CD8-positive, alpha-beta memory T cell (primary cell): ENCODE results near the gene ABHD17A. TPM values are rescaled to one million over a fixed set of nuclear protein-coding genes. Genes with fewer than 3 reads are reported as not detected.

Source experiments
- CTCF ChIA-PET: fragments of 350-600 bp; sonication (Branson Sonifier 250); formaldehyde crosslinking; loops from one replicate; lab custom pipeline; 2021; ENCODE audit warnings: antibody characterized with exemption; lab: Charles Lee
- POLR2A ChIA-PET: fragments of 350-600 bp; sonication (Branson Sonifier 250); formaldehyde crosslinking; loops from one replicate; lab custom pipeline; 2021; ENCODE audit warnings: antibody characterized with exemption; lab: Charles Lee
- DNase-seq, 5 donors: peaks; one replicate each; pipeline versions ENCODE4 v3.0.0 to v3.0.0-alpha.2; 2020 to 2022; ENCODE audit warnings: mixed read lengths in 1 of 5
- H3K27ac ChIP-seq: one replicate; pipeline ENCODE4 v1.7.0; 2013; ENCODE audit warnings: low read depth, mild to moderate bottlenecking, low read length, moderate library complexity
- H3K27me3 ChIP-seq: 2 replicates; pipeline ENCODE4 v1.7.0; 2013; ENCODE audit warnings: low read length, mild to moderate bottlenecking; ENCODE audit not compliant: insufficient read depth, poor library complexity, severe bottlenecking
- H3K36me3 ChIP-seq: 2 replicates; pipeline ENCODE4 v1.7.0; 2013; ENCODE audit warnings: mild to moderate bottlenecking, low read length, moderate library complexity; ENCODE audit not compliant: insufficient read depth
- H3K4me1 ChIP-seq: 2 replicates; pipeline ENCODE4 v1.7.0; 2013; ENCODE audit warnings: mild to moderate bottlenecking, low read length, moderate library complexity; ENCODE audit not compliant: insufficient read depth
- H3K4me3 ChIP-seq: 2 replicates; pipeline ENCODE4 v1.7.0; 2013; ENCODE audit warnings: mild to moderate bottlenecking, low read length
- H3K9me3 ChIP-seq: 2 replicates; pipeline ENCODE4 v1.7.0; 2013; ENCODE audit warnings: mild to moderate bottlenecking, low read length
- H3K27ac Mint-ChIP-seq, 8 donors: one replicate each; pipeline ENCODE4 v1.8.0; 2020 to 2021; ENCODE audit warnings: mixed read lengths in 8 of 8, mild to moderate bottlenecking in 6 of 8, inconsistent platforms in 3 of 8, moderate library complexity in 3 of 8
- H3K27me3 Mint-ChIP-seq, 2 donors: one replicate each; pipeline ENCODE4 v1.8.0; 2020 to 2021; ENCODE audit warnings: mixed read lengths in 2 of 2, mild to moderate bottlenecking in 1 of 2, moderate library complexity in 1 of 2
- H3K36me3 Mint-ChIP-seq, 3 donors: one replicate each; pipeline ENCODE4 v1.8.0; 2020 to 2021; ENCODE audit warnings: mixed read lengths in 3 of 3, inconsistent platforms in 1 of 3, mild to moderate bottlenecking in 1 of 3
- H3K4me1 Mint-ChIP-seq, 3 donors: one replicate each; pipeline ENCODE4 v1.8.0; 2020 to 2021; ENCODE audit warnings: mixed read lengths in 3 of 3, inconsistent platforms in 1 of 3, mild to moderate bottlenecking in 1 of 3
- H3K4me3 Mint-ChIP-seq, 7 donors: one replicate each; pipeline ENCODE4 v1.8.0; 2020 to 2021; ENCODE audit warnings: mixed read lengths in 7 of 7, mild to moderate bottlenecking in 6 of 7, moderate library complexity in 4 of 7, inconsistent platforms in 2 of 7
- H3K9me3 Mint-ChIP-seq, 5 donors: one replicate each; pipeline ENCODE4 v1.8.0; 2020 to 2022; ENCODE audit warnings: mixed read lengths in 5 of 5, mild to moderate bottlenecking in 3 of 5, moderate library complexity in 2 of 5, inconsistent platforms in 1 of 5
- polyA plus RNA-seq: library from polyadenylated mRNA; unstranded; fragments of 300-500 nt; fragmentation: Illumina TruSeq; gene quantifications from one replicate; pipeline ENCODE4 v1.2.3, GENCODE V29; 2021
- total RNA-seq, 2 experiments: library from RNA; stranded (reverse); gene quantifications; one replicate each; pipeline ENCODE4 v1.2.3, GENCODE V29; 2021

Gene ABHD17A
- total and polyA plus RNA-seq, 3 experiments from 2014 or later, result 105 to 252 (median 114) TPM

- Mint-ChIP-seq H3K4me3 (peak overlapping the region in 5 of 7 donors; percentile 34 to 86 (median 58)), H3K27me3 (peaks cover 0 to 3% of the 10 kb centered on the region in 2 donors), H3K36me3 (peaks cover 0 to 2% (median 1%) of the 10 kb centered on the region in 3 donors), H3K27ac (peak overlapping the region in 7 of 8 donors; percentile 77 to 97 (median 84)), H3K9me3 (no peaks in the 10 kb centered on the region), H3K4me1 (peaks cover 35 to 77% (median 42%) of the 10 kb centered on the region in 3 donors)
- ChIA-PET CTCF (interaction anchor here (0.8 to 2.1 kb wide), 3 partner anchors 10 to 21 kb away, joined by 3 to 8 read pairs (median 5); no protein-coding TSS in a partner anchor), POLR2A (interaction anchor here (0.6 to 1.5 kb wide), 3 partner anchors 69 to 241 kb away, joined by 3 read pairs; no protein-coding TSS in a partner anchor)
- Histone ChIP-seq H3K27ac (peak overlapping the region; percentile 95), H3K36me3 (no peaks in the 10 kb centered on the region), H3K27me3 (no peaks in the 10 kb centered on the region), H3K4me1 (peaks cover 63% of the 10 kb centered on the region), H3K4me3 (peak overlapping the region; percentile 84), H3K9me3 (no peaks in the 10 kb centered on the region)
- DNase-seq, result peak in 1 of 5 donors; percentile 37
Measured at GRCh38 chr19:1854542-1855039, 30.7 kb downstream of the ABHD17A start.

GRCh38 chr19:1854039-1854541 is 31.2 kb downstream of the ABHD17A start:
- Histone ChIP-seq H3K4me1 (peaks cover 61% of the 10 kb centered on the region), H3K9me3 (no peaks in the 10 kb centered on the region), H3K27ac (peak overlapping the region; percentile 95), H3K4me3 (no peak overlapping the region), H3K27me3 (no peaks in the 10 kb centered on the region), H3K36me3 (no peaks in the 10 kb centered on the region)
- Mint-ChIP-seq H3K4me3 (no peak overlapping the region), H3K36me3 (peaks cover 0 to 2% (median 1%) of the 10 kb centered on the region in 3 donors), H3K9me3 (no peaks in the 10 kb centered on the region), H3K27me3 (peaks cover 0 to 3% of the 10 kb centered on the region in 2 donors), H3K27ac (no peak overlapping the region), H3K4me1 (peaks cover 32 to 74% (median 39%) of the 10 kb centered on the region in 3 donors)
- ChIA-PET POLR2A (interaction anchor here (1.5 kb wide), 1 partner anchor 241 kb away, joined by 3 read pairs; no protein-coding TSS in a partner anchor), CTCF (interaction anchor here (0.8 to 1.5 kb wide), 4 partner anchors 10 to 22 kb away, joined by 3 to 5 read pairs (median 3); no protein-coding TSS in a partner anchor)
- no peak for DNase-seq

GRCh38 chr19:1853295-1854038 is 31.8 kb downstream of the ABHD17A start:
- peak overlapping the region; percentile 54 for H3K27ac ChIP-seq
- H3K9me3 Mint-ChIP-seq, result no peaks in the 10 kb centered on the region
- peaks cover 34 to 72% (median 41%) of the 10 kb centered on the region in 3 donors for H3K4me1 Mint-ChIP-seq

GRCh38 chr19:1852581-1853128 is 32.6 kb downstream of the ABHD17A start:
- POLR2A ChIA-PET, result interaction anchor here (0.5 to 0.9 kb wide), 2 partner anchors 12 to 827 kb away, joined by 3 to 4 read pairs; no protein-coding TSS in a partner anchor
- Mint-ChIP-seq H3K36me3 (peaks cover 0 to 3% (median 1%) of the 10 kb centered on the region in 3 donors), H3K27me3 (peaks cover 0 to 3% of the 10 kb centered on the region in 2 donors), H3K9me3 (no peaks in the 10 kb centered on the region), H3K4me3 (peak overlapping the region in 1 of 7 donors; percentile 20), H3K27ac (peak overlapping the region in 6 of 8 donors; percentile 41 to 90 (median 84)), H3K4me1 (peaks cover 30 to 64% (median 37%) of the 10 kb centered on the region in 3 donors)
- Histone ChIP-seq H3K36me3 (no peaks in the 10 kb centered on the region), H3K27ac (peak overlapping the region; percentile 54), H3K27me3 (no peaks in the 10 kb centered on the region), H3K4me1 (peaks cover 56% of the 10 kb centered on the region), H3K9me3 (no peaks in the 10 kb centered on the region), H3K4me3 (peak overlapping the region; percentile 37)
- CTCF ChIA-PET, result interaction anchor here (0.7 to 1.5 kb wide), 4 partner anchors 10 to 57 kb away, joined by 3 read pairs; no protein-coding TSS in a partner anchor
- DNase-seq, result no peak

More at GRCh38 chr19:1853295-1854038, 31.8 kb downstream of the ABHD17A start:
- Mint-ChIP-seq H3K4me3 (peak overlapping the region; percentile 57 to 89 (median 71)), H3K36me3 (peaks cover 0 to 2% (median 1%) of the 10 kb centered on the region in 3 donors), H3K27ac (peak overlapping the region; percentile 67 to 94 (median 88)), H3K27me3 (peaks cover 0 to 3% of the 10 kb centered on the region in 2 donors)
- Histone ChIP-seq H3K4me1 (peaks cover 60% of the 10 kb centered on the region), H3K27me3 (no peaks in the 10 kb centered on the region), H3K9me3 (no peaks in the 10 kb centered on the region), H3K36me3 (no peaks in the 10 kb centered on the region), H3K4me3 (no peak overlapping the region)
- ChIA-PET CTCF (interaction anchor here (0.7 to 1.5 kb wide), 4 partner anchors 11 to 56 kb away, joined by 3 read pairs; no protein-coding TSS in a partner anchor), POLR2A (interaction anchor here (0.6 to 0.9 kb wide), 2 partner anchors 11 to 88 kb away, joined by 3 to 5 read pairs; no protein-coding TSS in a partner anchor)
- peak; percentile 73 to 85 (median 78) for DNase-seq

GRCh38 chr19:1851654-1852580 is 33.4 kb downstream of the ABHD17A start:
- Mint-ChIP-seq H3K27me3 (peaks cover 0 to 3% of the 10 kb centered on the region in 2 donors), H3K27ac (peak overlapping the region in 6 of 8 donors; percentile 41 to 93 (median 68)), H3K36me3 (peaks cover 0 to 8% (median 1%) of the 10 kb centered on the region in 3 donors), H3K9me3 (no peaks in the 10 kb centered on the region), H3K4me3 (peak overlapping the region in 3 of 7 donors; percentile 19 to 69 (median 20)), H3K4me1 (peaks cover 36 to 65% (median 44%) of the 10 kb centered on the region in 3 donors)
- H3K4me1 ChIP-seq, result peaks cover 59% of the 10 kb centered on the region
- no peaks in the 10 kb centered on the region for H3K36me3 ChIP-seq
- DNase-seq, result peak; percentile 32 to 86 (median 61)
- CTCF ChIA-PET, result interaction anchor here (0.9 to 1.3 kb wide), 2 partner anchors 10 to 24 kb away, joined by 3 read pairs; no protein-coding TSS in a partner anchor
- H3K27me3 ChIP-seq, result no peaks in the 10 kb centered on the region
- peak overlapping the region; percentile 37 for H3K4me3 ChIP-seq
- POLR2A ChIA-PET, result interaction anchor here (0.7 kb wide), 1 partner anchor 81 kb away, joined by 4 read pairs; no protein-coding TSS in a partner anchor
- H3K9me3 ChIP-seq, result no peaks in the 10 kb centered on the region
- peak overlapping the region; percentile 16 for H3K27ac ChIP-seq

DNA sequence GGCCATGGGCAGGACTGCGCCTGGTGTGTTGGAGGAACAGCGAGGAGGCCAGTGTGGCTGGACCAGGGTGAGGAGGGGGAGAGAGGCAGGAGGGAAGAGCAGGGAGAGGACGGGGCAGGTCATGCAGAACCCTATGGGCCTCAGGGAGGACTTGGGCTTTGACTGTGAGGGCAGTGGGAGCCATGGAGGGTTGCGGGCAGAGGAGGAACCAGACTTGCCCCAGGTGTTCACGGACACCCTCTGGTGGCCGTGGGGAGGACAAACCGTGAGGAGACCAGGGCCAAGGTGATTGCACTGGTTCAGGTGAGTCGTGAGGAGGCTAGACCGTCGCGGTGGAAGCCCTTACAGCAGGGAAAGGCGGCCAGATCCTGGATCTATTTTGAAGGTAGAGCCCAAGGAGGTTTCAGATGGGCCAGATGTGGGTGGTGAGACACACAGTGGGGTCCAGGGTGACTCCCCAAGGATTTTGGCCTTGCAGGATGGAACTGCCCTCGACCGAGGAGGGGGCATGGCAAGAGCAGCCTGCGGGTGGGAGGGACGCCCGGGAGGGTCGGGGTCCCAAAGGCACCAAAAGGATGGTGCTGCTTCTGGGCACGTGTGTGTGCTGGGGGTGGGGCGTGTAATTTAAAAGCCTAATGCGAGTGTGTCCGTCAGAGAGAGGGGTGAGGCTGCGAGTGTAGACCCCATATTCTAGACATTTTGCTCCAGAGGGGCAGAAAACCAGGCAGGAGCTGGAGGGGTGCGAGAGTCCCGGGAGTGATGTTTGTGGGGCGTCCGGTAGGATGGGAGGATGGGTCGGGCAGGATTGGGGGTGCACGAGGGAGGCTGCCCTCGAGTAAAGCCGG is 34.3 kb downstream of the ABHD17A start:
- peaks cover 36 to 68% (median 52%) of the 10 kb centered on the region in 3 donors for H3K4me1 Mint-ChIP-seq
- Histone ChIP-seq H3K27ac (no peak overlapping the region), H3K9me3 (no peaks in the 10 kb centered on the region), H3K4me1 (peaks cover 62% of the 10 kb centered on the region), H3K27me3 (no peaks in the 10 kb centered on the region), H3K36me3 (no peaks in the 10 kb centered on the region), H3K4me3 (no peak overlapping the region)
- ChIA-PET CTCF (no interaction called here), POLR2A (interaction anchor here (0.7 kb wide), 1 partner anchor 82 kb away, joined by 4 read pairs; no protein-coding TSS in a partner anchor)
- H3K4me3 Mint-ChIP-seq, result peak overlapping the region in 4 of 7 donors; percentile 41 to 69 (median 55)
- H3K36me3 Mint-ChIP-seq, result peaks cover 0 to 11% (median 1%) of the 10 kb centered on the region in 3 donors
- DNase-seq, result no peak
- peaks cover 0 to 3% of the 10 kb centered on the region in 2 donors for H3K27me3 Mint-ChIP-seq
- no peaks in the 10 kb centered on the region for H3K9me3 Mint-ChIP-seq
- peak overlapping the region in 7 of 8 donors; percentile 36 to 96 (median 83) for H3K27ac Mint-ChIP-seq
